ENCODE results near the gene TAF1B.

Gene TAF1B

DNA sequence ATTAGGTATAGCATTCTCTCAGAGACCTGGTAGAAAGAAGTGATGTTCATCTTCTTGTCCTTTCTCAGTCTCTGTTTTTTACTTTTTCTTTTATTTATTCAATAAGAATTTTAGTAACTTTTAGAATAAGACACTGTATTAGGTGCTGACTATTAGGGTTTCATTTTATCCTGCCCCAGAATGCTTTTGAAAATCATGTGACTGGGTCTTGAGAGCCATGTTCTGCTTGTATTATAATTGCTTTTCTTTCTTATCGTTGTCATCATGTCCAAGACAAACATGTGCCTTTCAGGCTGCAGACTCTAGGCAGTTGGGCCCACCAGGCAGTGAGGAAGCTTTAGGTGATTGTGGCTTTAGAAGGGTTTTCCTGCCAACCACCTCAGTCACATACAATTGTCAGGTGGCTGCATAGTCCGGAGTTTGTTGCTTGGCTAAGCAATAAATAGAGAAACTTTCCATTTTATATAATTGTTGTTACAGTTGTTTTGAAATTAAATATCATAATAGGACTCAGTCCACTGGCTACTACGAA lies 123.3 kb downstream of the TAF1B start:
- no peak for DNase-seq (ENCODE audit: low spot score)

DNA sequence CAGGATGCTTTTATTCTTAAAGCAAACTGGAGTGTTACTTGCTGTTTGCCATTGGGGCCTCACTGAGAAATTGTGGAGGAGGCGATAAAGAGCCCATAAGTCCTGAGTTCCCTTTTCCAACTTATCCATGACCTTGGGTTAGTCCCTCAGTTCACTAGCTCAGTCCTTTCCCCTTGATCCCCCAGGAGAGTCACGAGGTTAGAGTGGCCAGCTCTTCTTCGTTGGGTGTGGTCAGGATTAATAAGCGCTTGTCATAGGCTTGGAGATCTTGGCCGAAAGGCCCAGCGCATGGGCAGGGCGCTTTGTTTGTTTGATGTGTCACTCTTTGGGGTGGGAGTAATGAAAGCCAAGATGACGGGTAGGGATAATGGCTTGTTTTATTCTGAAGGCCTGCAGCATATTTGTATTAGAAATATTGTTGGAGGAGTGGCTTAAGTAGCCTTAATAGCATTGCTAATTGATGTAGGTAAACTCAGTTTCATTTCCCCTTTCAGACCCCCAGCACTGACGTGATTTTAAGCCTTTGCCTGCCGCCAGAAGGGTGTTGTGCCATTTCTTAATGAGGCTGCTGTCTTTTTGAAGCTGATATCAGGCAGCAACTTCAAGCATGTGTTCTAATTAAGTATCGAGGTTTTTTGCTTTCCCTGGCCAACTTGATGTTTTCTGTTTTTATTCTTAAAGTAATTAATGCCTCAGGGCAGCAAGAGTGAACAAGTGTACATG lies 123.9 kb downstream of the TAF1B start:
- no peak for DNase-seq (ENCODE audit: low spot score)

DNA sequence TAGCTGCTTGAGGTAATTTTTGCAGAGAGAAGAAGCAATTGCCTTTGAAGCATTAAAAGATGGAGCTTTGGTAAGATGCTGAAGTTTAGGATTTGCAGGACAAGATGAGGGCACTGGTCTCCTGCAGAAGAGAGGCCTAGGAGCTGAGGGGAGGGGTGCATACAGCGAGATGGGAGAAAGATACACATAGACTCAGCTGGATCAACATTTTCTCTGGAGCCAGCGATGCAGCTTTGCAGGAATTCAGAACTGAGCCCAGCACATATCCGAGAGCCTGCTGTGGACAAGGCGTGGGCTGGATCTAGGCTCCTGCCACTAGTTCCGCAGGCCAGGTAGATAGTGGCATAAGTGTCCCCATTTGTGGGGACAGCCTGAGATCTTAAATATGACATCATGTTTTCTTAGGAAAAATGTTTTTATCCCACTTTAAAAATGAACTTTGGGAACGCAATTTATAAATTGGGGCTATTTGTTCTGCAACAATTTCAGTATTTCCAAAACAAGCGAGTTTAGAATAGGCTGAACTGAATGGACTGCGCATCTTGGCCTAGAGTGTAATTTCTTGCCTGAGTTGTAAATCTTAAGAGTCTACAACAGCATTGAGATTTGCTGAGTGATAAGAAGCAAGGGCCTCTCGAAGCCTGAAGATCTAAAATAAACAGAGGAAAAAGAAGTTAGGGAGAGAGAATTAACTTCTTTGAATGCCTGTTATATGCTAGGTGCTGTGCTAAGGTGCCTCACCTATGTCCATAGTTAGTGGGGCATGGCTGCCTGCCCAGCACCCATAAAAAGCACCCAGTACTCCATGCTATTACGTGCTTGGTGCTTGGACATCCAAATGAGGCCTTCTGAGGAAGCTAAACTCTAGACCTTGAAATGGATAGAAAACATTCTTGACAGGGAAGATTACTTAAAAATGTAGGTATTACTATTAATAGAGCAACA lies 125.6 kb downstream of the TAF1B start:
- no peak for DNase-seq (ENCODE audit: low spot score)

DNA sequence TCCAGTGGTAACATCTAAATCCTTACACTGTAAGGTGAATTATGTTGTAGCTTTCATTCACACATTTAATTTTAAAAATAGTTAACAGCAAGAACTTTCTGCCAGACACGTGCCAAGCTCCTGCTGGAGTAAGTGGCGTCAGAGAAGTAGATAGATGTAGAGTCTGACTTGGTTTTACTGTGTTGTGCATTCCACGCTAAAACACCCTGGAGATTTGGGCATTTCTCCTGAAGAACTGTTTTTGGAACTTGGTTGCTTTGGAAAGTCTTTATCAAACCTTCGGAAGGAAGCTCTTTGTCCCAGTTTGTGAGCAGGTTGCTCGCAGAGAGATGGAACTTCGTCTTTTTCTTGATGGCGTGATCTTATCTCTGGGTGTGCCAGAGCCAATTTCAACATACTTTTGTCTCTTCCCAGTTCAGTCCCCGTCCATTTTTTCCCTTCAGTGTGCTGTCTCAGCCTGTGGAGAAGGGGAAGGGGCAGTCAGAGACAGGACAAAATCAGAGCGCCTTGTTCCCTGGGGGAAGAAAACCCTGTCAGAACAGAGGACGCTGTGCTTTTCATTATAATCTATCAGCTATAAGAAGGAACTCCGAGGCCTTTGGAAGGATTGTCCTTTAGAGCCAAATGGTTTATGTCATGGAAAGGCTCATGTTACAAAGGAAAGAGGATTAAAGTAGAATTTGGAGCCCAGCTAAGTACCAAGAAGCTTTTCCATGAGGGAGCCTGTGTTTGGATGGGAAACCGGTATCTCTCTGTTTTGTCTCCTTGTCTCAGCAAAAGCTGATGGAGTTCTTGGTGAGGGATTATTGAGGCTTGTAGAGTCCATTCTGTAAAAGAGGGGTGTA lies 127.1 kb downstream of the TAF1B start:
- no peak for DNase-seq (ENCODE audit: low spot score)

DNA sequence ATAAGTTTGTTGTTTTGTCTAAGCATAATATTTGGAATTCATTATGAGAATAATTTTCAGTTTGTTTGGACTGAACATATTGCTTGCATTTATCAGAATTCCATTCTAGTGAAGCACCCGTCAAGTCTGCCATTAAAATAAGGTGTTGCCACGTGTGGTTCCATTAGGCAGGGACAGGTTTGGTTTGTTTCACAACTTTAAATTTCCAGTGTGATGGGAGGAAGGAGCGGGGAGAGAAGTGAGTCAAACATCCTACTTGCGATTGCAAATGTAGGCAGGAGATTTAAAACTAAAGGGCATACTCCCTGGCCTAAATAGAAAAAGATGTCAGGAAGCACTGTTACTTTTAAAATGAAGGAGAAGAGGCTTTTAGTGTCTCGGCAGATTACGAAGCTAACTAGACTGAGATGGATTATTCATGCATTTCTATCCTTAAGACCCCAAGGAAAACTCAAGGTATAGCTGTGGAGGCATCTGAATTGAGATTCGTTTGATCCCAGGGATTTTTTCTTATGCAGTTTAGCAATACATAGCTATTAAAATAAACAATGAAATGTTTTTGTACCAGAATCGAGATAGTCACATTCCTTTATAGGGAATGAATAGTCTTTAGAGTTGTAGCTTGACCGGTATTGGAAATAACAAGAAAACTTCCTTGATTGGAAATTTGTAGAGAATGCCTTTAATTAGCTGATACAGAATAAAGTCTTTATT lies 128.0 kb downstream of the TAF1B start:
- no peak for DNase-seq (ENCODE audit: low spot score)

DNA sequence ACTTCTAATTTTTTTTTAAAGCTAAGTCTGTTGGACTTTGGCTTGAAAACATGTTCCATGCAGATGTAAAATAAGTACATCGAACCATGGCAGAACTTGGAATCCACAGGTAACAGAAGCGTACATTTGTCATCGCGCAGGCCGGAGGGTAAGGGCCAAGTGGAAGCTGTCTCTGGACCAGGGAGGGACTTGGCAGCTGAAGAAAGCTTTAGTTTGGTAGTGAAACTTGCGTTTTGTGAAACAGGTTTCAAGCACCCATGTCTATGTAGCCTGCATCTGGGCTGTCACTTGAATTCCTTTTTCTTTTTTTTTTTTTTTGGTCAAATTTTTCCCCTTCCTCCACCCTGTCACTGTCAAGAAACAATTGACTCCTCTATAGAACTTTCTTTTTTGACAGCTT lies 128.6 kb downstream of the TAF1B start:
- DNase-seq (ENCODE audit: low spot score): no peak

DNA sequence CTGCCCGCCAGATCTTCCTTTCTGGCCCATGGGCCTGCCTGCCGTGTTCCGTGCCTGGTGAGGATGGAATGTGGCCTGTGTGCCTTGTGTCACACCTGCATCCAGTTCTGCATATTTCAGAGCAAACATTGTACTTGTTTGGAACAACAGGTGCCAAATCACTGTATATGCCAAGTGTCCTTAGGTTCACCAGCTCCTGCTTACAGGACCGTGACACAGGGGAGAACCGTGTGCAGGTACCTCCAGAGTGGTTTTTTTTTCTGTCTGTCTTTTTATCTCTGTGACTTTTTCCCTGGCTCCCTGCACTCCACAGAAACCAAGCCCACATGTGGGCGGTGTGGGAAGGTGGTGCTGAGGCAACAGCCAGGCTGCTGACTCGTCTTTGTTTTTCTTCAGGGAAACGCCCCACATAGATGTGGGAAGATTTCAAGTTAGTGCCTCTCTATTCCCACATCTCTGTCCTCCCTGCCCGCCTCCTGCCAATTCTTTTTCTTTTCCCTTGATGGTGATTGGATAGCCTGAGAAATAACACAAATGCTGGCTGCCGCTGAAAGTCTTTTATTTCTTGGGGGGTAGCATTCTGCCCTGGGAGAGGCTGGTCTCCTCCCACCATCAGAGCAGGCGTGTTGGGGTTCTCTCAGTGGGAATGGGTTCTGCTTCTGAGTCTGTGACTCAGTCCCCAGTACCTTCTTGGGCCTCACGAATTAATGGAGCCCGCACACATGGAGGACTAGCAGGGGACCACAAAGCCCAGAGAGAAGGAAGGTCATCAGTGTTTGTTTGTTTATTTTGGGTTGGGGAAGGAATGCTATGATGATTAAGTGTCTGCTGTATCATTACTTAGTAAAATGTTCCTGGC lies 129.6 kb downstream of the TAF1B start:
- DNase-seq (ENCODE audit: low spot score): no peak

DNA sequence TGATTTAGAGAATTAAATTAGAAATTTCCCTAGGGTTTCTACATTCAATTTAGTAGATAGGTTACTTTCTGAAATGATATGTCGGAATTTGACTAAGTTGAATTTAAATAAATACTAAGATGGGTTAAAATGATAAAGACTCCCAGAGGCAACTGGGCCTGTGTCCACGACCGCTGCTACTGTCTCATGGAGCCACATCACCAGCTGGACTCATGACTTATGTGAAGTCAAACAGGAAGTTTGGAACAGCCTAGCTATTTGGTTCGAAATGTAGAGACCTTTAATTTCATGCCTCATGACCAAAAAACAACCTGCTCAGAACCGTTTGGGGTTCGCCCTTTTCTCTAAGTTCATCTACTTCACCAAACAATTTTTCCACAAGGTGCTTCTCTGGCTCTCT lies 130.4 kb downstream of the TAF1B start:
- DNase-seq (ENCODE audit: low spot score): no peak

DNA sequence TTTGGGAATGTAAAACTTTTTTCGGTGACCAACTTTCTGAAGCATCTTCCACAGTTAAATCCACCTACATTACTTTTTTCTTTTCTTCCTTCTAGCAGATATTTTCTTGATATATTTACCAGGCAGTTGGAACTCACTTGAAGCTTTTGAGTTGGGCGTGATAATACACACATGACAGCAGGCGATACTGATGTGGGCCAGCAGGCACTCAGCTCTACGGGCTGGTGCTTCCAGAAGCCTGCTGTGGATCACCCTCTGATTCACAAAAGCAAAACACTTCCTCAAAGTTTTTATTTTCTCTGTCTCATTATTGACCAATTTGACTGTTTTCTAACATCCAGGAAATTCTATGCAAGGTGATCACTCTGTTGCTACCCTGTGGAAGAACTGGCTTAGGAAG lies 131.1 kb downstream of the TAF1B start:
- no peak for DNase-seq (ENCODE audit: low spot score)

DNA sequence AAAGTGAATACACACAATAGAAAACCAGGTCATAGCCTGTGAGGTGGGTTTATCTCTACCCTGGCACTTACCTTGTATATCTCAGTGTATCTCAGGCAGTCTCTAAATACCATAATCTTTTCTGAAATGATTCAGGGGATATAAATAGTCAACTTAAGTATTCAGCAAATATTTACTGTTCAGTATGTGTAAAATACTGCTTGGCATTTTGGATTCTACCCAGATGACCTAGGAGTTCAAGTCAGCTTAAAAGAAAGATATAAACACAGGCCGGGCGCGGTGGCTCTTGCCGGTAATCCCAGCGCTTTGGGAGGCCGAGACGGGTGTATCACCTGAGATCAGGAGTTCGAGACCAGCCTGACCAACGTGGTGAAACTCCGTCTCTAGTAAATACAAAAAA lies 132.1 kb downstream of the TAF1B start:
- no peak for DNase-seq (ENCODE audit: low spot score)

DNA sequence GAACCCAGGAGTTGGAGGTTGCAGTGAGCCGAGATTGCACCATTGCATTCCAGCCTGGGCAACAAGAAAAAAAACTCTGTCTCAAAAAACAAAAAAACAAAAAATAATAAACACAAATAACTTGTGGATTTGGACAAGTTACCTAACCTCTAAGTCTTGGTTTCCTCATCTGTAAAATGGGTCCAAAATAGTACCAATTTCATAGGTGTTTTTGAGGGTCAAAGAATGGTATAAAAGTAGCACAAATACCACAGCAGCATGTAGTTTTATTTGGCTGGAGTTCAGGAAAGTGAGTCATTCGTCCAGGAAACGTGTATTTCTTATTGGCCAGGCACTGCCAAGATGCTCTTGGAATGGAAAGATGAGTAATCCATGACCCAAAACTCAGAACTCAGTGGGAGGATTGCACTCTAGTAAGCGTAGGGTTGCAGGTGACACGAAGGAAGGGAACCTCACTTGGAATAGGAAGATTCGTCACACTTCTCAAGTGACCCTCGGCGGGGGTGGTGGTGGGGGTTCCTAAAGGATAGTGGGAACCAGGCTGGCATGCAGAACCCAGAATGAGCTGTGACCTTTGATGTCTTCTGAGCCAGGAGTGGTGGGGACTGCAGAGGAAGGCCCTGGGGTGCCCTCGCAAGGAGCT lies 132.7 kb downstream of the TAF1B start:
- no peak for DNase-seq (ENCODE audit: low spot score)

DNA sequence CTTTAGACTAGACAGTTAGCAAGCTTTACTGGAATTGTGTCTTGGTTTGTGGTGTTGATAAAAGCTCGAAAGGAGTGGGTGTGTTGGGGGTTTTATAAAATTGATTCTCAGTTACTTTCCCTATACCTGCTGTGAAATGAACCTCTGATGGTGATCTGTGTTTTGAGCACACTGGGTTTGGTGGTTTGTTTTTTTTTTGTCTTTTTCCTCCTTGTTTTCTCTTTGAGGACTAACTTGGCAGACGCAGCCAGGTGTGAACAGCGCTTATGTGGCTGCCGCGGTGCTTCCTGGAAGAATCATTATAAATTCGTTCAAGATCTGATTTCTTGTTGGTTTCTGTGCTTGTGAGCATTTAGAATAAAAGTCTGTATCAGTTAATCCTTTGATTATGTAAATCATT lies 136.7 kb downstream of the TAF1B start:
- no peak for DNase-seq (ENCODE audit: low spot score)

DNA sequence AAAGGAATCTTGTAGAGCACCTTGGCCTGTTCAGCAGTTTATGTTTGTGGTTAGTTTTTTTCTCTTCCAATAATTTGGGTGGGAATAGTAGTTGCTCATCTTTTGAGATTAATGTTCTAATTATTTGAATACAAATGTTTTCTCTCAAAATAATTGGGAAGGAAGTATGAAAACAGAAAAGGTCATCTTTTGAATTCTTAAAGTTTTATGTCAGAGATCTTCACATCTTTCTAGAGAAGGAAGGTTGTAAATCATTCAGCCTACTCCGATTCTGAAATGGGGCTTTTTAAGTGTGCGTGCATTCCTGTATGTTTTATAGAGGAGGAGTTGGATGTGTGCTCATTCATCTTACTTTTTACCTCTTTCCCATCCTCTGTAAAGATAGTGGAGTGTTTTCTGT lies 137.2 kb downstream of the TAF1B start:
- DNase-seq (ENCODE audit: low spot score): no peak

DNA sequence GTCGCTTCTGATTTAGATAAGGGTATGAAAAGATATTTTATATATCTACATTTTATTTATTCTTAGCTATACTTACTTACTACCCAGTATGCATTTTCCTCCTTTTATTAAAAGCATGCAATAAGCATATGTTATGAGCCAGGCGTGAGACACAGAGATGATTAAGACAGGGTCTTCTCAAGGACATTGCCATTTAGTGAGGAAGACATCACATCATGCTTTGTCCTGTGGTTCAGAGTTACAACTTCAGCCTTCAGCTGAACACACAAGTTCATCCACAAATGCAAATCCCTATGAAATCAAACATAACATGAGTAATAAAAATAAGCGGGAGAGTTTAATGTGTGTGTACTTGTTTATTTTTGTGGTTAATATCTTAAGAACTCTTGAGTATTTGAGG lies 138.4 kb downstream of the TAF1B start:
- no peak for DNase-seq (ENCODE audit: low spot score)

DNA sequence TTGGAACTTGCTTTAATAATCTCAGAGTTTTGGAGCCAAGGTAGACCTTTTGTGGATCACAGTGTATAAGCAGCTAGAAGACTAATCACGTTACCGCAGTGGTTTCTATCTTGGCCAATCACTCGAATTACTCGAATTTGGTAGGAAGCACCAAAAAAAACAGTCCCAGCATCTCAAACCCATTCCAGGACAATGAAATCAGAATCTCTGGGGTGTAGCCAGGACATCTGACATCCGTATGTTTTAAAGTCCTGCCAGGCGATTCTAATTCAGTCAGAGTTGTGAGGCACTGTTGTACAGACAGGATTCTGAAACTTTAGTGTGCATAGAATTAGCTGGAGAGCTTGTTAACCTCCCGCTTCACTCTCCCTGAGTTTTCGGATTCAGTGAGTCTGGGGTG lies 139.0 kb downstream of the TAF1B start:
- no peak for DNase-seq (ENCODE audit: low spot score)

DNA sequence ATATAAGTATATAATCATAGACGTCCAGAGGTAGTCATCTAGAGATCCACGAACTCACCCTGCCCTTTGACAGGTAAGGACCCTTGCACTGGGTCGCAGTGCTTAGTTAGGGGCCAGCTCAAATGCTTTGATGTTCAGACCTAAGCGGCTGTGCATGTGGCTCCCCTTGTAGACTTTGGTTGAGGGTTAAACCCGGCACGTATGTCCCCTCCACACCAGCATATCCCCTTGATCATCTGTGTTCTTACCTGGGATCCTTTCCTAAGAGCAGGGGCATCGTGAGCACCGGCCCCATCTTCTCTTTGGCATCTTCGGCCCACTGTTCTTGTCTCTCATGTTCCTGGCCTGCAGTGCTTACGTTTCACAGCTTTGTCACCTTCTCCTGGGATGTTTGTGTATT lies 139.6 kb downstream of the TAF1B start:
- DNase-seq (ENCODE audit: low spot score): no peak

DNA sequence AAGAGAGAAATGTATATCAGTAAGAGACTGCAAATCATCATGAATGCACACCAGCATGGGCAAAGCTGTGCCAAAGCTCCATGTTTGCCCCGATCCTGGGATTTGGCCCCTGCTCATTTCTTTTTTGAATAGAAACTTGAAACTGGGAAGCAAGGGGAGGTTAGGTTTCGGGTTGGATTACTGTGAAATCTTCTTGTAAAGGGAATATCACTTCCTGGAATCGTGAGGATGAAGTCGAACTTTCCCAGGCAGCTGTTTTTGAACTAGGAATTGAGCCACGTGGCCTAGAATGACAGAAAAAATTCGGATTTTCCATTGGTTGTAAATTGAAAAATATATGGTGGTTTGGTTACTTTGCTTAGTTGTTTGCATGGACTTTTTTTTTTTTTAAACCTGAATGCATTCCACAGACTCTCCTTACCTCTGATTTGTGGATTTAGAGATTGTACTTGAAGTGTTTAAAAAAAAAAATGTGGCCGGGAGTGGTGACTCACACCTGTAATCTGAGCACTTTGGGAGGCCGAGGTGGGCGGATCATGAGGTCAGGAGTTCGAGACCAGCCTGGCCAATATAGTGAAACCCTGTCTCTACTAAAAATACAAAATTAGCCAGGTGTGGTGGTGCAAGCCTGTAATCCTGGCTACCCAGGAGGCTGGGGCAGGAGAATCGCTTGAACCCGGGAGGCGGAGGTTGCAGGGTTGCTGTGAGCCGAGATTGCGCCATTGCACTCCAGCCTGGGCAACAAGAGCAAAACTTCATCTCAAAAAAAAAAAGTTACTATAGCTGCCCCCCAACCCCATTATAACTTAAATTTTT lies 140.3 kb downstream of the TAF1B start:
- DNase-seq (ENCODE audit: low spot score): no peak

Measured in left forelimb (tissue), 1 donor.